GDM1 (cell line): ENCODE data around the gene PIGN.

ENCODE experiments used
- DNase-seq: peaks from one replicate; lab custom pipeline; 2025; lab: John Stamatoyannopoulos, UW

The PIGN gene

DNA sequence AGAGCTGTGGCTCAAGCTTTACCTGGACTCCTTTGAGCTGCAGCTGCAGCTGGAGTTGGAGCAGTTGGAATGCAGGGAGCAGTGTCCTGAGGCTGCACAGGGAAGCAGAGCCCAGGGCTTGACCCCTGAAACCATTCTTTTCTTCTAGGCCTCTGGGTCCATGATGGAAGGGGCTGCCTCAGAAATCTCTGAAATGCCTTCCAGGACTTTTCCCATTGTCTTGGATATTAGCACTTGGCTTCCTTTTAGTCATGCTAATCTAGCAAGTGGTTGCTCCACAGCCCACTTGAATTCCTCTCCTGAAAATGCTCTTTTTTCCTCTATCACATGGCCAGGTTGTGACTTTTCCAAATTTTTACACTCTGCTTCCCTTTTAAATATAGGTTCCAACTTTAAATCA is 185.5 kb downstream of the PIGN start:
- no peak for DNase-seq

DNA sequence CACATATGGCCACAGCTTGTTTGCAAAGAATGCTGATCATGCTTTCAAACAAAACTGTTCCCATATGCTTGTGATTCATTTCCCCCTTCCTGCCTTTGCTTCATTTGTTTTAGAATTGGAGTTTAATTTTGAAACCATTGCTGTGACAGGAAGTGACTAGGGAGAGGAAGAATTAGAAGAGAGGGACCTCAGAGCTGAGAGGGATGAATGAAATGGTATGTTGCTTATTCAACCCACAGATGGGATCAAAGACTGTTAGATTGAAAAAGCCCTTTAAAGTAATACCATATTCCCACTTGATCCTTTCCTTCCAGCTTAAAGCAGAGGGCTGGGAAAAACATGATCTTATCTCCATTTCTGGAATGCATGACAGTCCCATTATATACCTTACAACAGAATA is 187.9 kb downstream of the PIGN start:
- no peak for DNase-seq

DNA sequence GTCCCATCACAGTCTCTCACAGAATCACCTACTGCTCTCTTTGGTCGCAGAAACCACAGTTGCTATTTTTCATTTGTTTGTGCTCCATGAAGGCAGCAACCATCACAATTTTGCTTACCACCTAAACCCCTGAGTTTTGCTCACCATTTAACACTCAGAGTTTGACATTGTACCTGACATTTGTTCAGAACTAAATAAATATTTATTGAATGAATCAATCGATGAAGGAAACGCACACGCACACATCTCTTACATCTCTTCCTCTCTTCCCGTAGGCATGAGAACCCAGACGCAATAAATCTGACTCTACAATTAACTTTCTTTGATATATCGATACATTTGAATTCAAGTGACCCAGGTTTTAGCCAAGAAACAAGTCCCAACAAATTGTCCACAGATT is 188.5 kb downstream of the PIGN start:
- DNase-seq = no peak

DNA sequence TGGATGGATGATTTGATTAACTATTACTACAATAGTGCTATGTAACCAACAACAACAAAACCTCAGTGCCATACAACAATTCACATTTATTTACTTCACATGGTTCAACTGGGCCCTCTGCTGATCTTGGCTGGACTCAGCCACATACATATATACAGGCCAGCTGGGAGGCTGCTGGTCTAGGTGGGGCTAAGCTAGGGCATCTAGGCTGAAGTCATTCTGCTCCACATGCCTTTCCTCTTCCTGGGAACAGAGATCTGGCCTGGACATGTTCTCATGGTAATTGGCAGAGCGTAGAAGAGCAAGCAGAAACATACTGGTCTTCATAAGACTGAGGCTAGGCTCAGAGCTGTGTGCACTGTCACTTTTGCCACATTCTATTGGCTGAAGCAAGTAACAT is 191.2 kb downstream of the PIGN start:
- DNase-seq = no peak

DNA sequence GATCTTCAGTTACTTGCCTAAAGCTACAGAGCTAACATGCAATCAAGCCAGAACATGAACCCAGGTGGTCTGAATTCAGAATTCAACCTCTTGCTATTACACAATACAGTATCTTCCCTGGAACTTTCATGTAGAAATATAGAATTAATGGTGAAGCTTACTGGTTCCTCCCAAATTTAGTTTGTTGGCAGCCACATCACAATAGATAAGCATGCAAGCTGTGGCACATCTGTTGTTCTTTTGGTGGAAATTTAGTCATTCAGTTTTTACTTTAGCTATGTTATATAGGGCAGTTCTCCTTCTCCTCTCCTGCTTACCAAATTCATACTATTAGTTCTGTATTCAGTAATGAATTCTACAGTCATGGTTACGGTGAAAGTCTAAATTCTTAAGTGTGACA is 193.0 kb downstream of the PIGN start:
- no peak for DNase-seq

DNA sequence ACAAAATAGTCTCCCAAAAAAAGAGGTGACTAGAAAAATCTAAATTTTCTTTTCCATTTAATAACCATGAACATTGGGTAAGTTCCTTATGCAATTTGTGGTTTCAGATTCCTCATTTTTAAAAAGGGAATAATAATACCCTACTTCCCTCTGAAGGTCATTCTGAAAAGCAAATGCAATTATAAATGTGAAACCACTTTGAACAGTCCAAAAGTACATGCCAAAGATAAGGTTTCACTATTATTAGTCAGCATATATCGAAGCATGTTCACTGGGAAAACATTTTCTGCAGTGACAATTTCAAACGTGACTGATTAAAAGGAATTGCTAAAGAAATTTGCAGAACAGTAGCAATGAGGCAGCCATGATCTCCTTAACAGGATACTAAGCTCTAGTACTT is 193.9 kb downstream of the PIGN start:
- DNase-seq = no peak

DNA sequence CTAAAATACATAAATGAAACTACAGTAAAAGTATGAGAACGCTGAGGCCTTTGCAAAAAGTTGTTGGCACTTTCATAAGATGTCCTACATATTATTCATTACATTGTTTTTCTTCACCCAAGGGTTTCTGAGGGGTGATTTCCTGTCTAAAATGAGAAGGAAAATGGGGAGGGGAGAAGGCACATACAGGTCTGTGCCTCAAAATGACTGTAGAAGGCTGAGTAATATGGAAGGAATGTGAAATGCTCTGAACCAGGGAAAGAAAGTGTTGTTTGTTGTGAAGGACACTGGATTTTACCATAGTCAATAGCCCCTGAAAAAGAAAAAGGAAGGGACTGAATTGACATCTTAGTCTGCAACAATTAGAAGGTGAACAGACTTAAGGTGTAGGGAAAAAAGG is 194.6 kb downstream of the PIGN start:
- no peak for DNase-seq

DNA sequence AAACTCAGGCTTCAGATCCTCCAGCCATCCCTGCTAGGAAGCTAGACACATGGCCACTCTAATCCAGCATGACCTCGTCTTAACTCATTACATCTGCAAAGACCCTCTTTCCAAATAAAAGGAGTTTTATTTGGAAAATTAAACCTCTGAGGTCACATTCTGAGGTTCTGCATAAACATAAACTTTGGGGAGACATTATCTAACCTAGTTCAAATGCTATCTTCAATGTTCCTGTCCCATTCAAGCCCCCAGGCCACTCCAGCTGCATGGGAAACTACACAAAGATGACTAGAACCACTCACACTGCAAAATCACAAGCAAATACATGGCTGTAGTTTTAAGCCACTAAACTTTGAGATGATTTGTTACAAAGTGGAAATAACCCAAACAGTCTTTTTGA is 195.0 kb downstream of the PIGN start:
- DNase-seq = no peak

DNA sequence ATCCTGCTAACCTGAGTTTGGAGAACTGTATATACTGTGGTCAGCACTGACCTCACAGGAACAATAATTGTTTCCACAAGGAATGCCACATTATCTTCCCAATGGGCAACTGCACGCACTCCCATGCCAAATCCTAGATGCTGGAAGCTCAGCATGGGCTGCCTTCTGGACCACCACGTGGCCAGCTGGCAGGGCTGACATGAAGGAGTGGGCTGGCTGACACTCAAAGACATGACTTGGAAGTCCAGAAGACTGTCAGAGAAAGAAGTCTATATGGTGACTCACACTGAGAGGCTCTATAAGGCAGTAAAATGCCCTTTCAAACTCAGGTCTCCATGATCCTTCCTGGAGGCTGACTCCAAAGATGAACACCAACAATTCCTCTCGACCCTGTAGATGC is 195.7 kb downstream of the PIGN start:
- no peak for DNase-seq
